ENCODE measurements around the gene TENT4A.
A peak's percentile ranks its signal among the peaks of the same experiment; 100 is the strongest.

The TENT4A gene

GRCh38 chr5:6712577-6713273, 507 bp upstream of the TENT4A start:
- Histone ChIP-seq H3K4me3 (ENCODE audit: low read length in 2 of 2) (peak overlapping the region; percentile 67 to 97), H3K9me3 (replicated peaks in 1 of 2; ENCODE audit: control insufficient read depth in 2 of 2, insufficient read depth in 1 of 2, low read depth in 1 of 2, low read length in 2 of 2) (no peaks in the 10 kb centered on the region), H4K8ac (ENCODE audit: low read depth, low read length) (no peak overlapping the region), H3K14ac (ENCODE audit: low read length) (no peak overlapping the region), H4K91ac (ENCODE audit: low read depth, low read length, poor library complexity) (no peak overlapping the region), H3K27ac (replicated peaks; ENCODE audit: low read length) (peak overlapping the region; percentile 98), H3K36me3 (replicated peaks in 1 of 2; ENCODE audit: control insufficient read depth in 2 of 2, insufficient read depth in 2 of 2, low read length in 2 of 2) (peaks cover 2 to 27% of the 10 kb centered on the region in 2 donors), H3K4ac (ENCODE audit: low read length) (peak overlapping the region; percentile 19), H3K27me3 (ENCODE audit: control insufficient read depth in 3 of 3, insufficient read depth in 3 of 3, low read depth in 1 of 3, low read length in 3 of 3) (peaks cover 0 to 2% (median 0%) of the 10 kb centered on the region in 3 experiments), H2AK5ac (ENCODE audit: low read depth, low read length) (no peak overlapping the region), H3K4me2 (ENCODE audit: insufficient read depth, low read length, poor library complexity, severe bottlenecking) (peak overlapping the region; percentile 92), H3K23ac (ENCODE audit: low read depth, low read length, poor library complexity) (peak overlapping the region; percentile 90), H3K79me1 (ENCODE audit: low read depth, low read length) (peaks cover 8% of the 10 kb centered on the region), H3K18ac (ENCODE audit: low read length) (peak overlapping the region; percentile 95), H2AFZ (ENCODE audit: low read length) (peak overlapping the region; percentile 97), H3K9ac (ENCODE audit: low read depth, low read length, poor library complexity) (peak overlapping the region; percentile 89), H2BK5ac (ENCODE audit: low read length) (peak overlapping the region; percentile 83), H2BK15ac (ENCODE audit: low read length) (peak overlapping the region; percentile 46), H3K4me1 (ENCODE audit: control insufficient read depth in 2 of 2, insufficient read depth in 1 of 2, low read depth in 1 of 2, low read length in 2 of 2) (peaks cover 15 to 23% of the 10 kb centered on the region in 2 donors), H2BK12ac (ENCODE audit: low read length) (no peak overlapping the region), H2BK120ac (ENCODE audit: low read depth, low read length) (no peak overlapping the region)
- no CpG with 5 or more reads among the region's 85 CpGs for WGBS, 2 donors (ENCODE audit: extremely low coverage in 2 of 2, insufficient read length in 2 of 2, insufficient replicate concordance in 1 of 2)
- DNase-seq (ENCODE audit: low spot score), result peak; percentile 96

GRCh38 chr5:6714226-6715041, 1.2 kb downstream of the TENT4A start:
- Histone ChIP-seq H4K91ac (ENCODE audit: low read depth, low read length, poor library complexity) (no peak overlapping the region), H3K9me3 (replicated peaks in 1 of 2; ENCODE audit: control insufficient read depth in 2 of 2, insufficient read depth in 1 of 2, low read depth in 1 of 2, low read length in 2 of 2) (no peaks in the 10 kb centered on the region), H3K79me1 (ENCODE audit: low read depth, low read length) (peaks cover 13% of the 10 kb centered on the region), H3K36me3 (replicated peaks in 1 of 2; ENCODE audit: control insufficient read depth in 2 of 2, insufficient read depth in 2 of 2, low read length in 2 of 2) (peaks cover 5 to 43% of the 10 kb centered on the region in 2 donors), H3K14ac (ENCODE audit: low read length) (no peak overlapping the region), H2BK15ac (ENCODE audit: low read length) (no peak overlapping the region), H3K18ac (ENCODE audit: low read length) (peak overlapping the region; percentile 79), H3K4ac (ENCODE audit: low read length) (no peak overlapping the region), H3K23ac (ENCODE audit: low read depth, low read length, poor library complexity) (no peak overlapping the region), H3K4me1 (ENCODE audit: control insufficient read depth in 2 of 2, insufficient read depth in 1 of 2, low read depth in 1 of 2, low read length in 2 of 2) (peaks cover 15 to 19% of the 10 kb centered on the region in 2 donors), H3K4me2 (ENCODE audit: insufficient read depth, low read length, poor library complexity, severe bottlenecking) (peak overlapping the region; percentile 62), H2AFZ (ENCODE audit: low read length) (peak overlapping the region; percentile 24), H4K8ac (ENCODE audit: low read depth, low read length) (no peak overlapping the region), H2AK5ac (ENCODE audit: low read depth, low read length) (no peak overlapping the region), H2BK5ac (ENCODE audit: low read length) (no peak overlapping the region), H3K27me3 (ENCODE audit: control insufficient read depth in 3 of 3, insufficient read depth in 3 of 3, low read depth in 1 of 3, low read length in 3 of 3) (peaks cover 0 to 2% (median 0%) of the 10 kb centered on the region in 3 experiments), H2BK120ac (ENCODE audit: low read depth, low read length) (no peak overlapping the region), H2BK12ac (ENCODE audit: low read length) (no peak overlapping the region), H3K27ac (replicated peaks; ENCODE audit: low read length) (no peak overlapping the region), H3K9ac (ENCODE audit: low read depth, low read length, poor library complexity) (peak overlapping the region; percentile 83), H3K4me3 (ENCODE audit: low read length in 2 of 2) (peak overlapping the region; percentile 67 to 98)
- WGBS, 2 donors (ENCODE audit: extremely low coverage in 2 of 2, insufficient read length in 2 of 2, insufficient replicate concordance in 1 of 2), result no CpG with 5 or more reads among the region's 99 CpGs
- DNase-seq (ENCODE audit: low spot score), result no peak

- peaks cover 15 to 19% of the 10 kb centered on the region in 2 donors for H3K4me1 ChIP-seq (ENCODE audit: control insufficient read depth in 2 of 2, insufficient read depth in 1 of 2, low read depth in 1 of 2, low read length in 2 of 2)
- no CpG with 5 or more reads among the region's 6 CpGs for WGBS, 2 donors (ENCODE audit: extremely low coverage in 2 of 2, insufficient read length in 2 of 2, insufficient replicate concordance in 1 of 2)
These were observed 2.0 kb downstream of the TENT4A start for GRCh38 chr5:6715271-6715670.

More at GRCh38 chr5:6715271-6715670, 2.0 kb downstream of the TENT4A start:
- no peak overlapping the region for H2BK5ac ChIP-seq (ENCODE audit: low read length)
- DNase-seq (ENCODE audit: low spot score), result no peak
- peaks cover 5 to 52% of the 10 kb centered on the region in 2 donors for H3K36me3 ChIP-seq (replicated peaks in 1 of 2; ENCODE audit: control insufficient read depth in 2 of 2, insufficient read depth in 2 of 2, low read length in 2 of 2)
- H4K91ac ChIP-seq (ENCODE audit: low read depth, low read length, poor library complexity), result no peak overlapping the region
- H3K18ac ChIP-seq (ENCODE audit: low read length), result no peak overlapping the region
- H3K9me3 ChIP-seq (replicated peaks in 1 of 2; ENCODE audit: control insufficient read depth in 2 of 2, insufficient read depth in 1 of 2, low read depth in 1 of 2, low read length in 2 of 2), result no peaks in the 10 kb centered on the region
- H3K4me2 ChIP-seq (ENCODE audit: insufficient read depth, low read length, poor library complexity, severe bottlenecking), result peak overlapping the region; percentile 50
- H4K8ac ChIP-seq (ENCODE audit: low read depth, low read length), result no peak overlapping the region
- no peak overlapping the region for H3K4ac ChIP-seq (ENCODE audit: low read length)
- H2BK12ac ChIP-seq (ENCODE audit: low read length), result no peak overlapping the region
- no peak overlapping the region for H2BK120ac ChIP-seq (ENCODE audit: low read depth, low read length)
- H3K27me3 ChIP-seq (ENCODE audit: control insufficient read depth in 3 of 3, insufficient read depth in 3 of 3, low read depth in 1 of 3, low read length in 3 of 3), result peaks cover 0 to 2% (median 0%) of the 10 kb centered on the region in 3 experiments
- no peak overlapping the region for H3K23ac ChIP-seq (ENCODE audit: low read depth, low read length, poor library complexity)
- H2AK5ac ChIP-seq (ENCODE audit: low read depth, low read length), result no peak overlapping the region
- no peak overlapping the region for H3K9ac ChIP-seq (ENCODE audit: low read depth, low read length, poor library complexity)
- H3K79me1 ChIP-seq (ENCODE audit: low read depth, low read length), result peaks cover 14% of the 10 kb centered on the region
- H3K4me3 ChIP-seq (ENCODE audit: low read length in 2 of 2), result peak overlapping the region; percentile 49 to 67
- H2AFZ ChIP-seq (ENCODE audit: low read length), result no peak overlapping the region
- H2BK15ac ChIP-seq (ENCODE audit: low read length), result no peak overlapping the region
- no peak overlapping the region for H3K14ac ChIP-seq (ENCODE audit: low read length)
- no peak overlapping the region for H3K27ac ChIP-seq (replicated peaks; ENCODE audit: low read length)
